Pancreas (tissue), 10 donors: ENCODE data around the gene KCNK3. TPM values are rescaled to one million over a fixed set of nuclear protein-coding genes. Genes with fewer than 3 reads are reported as not detected.

Experiments
- ATAC-seq, 4 donors: fragments of 200-7000 bp; cut with Tn5 transposase; one replicate each; pipeline versions ENCODE4 v1.8.0 to v1.9.1; 2020; ENCODE audit warnings: mild to moderate bottlenecking in 4 of 4, moderate library complexity in 4 of 4
- DNase-seq, 6 donors: peaks; one replicate each; pipeline ENCODE4 v3.0.0-alpha.2; 2020
- FAIRE-seq: peaks from 2 replicates; lab custom pipeline; 2012; peaks lifted over from hg19 to GRCh38; lab: Jason Lieb, UNC
- H3K27ac ChIP-seq, 4 donors: fragments of 200-600 bp; sonication (generic); 1 replicate in 3 of 4; 2 replicates in 1 of 4; pipeline versions ENCODE4 v1.5.0 to v1.8.0; 2020
- H3K27me3 ChIP-seq, 4 donors: fragments of 200-600 bp; one replicate each; pipeline ENCODE4 v1.8.0; 2021
- H3K36me3 ChIP-seq, 3 donors: fragments of 200-600 bp; sonication (generic) in 1 of 3; one replicate each; pipeline versions ENCODE4 v1.5.0 to v1.8.0; 2020 to 2021
- H3K4me1 ChIP-seq, 3 donors: fragments of 200-600 bp; one replicate each; pipeline ENCODE4 v1.8.0; 2021
- H3K4me3 ChIP-seq, 4 donors: fragments of 200-600 bp; sonication (generic) in 2 of 4; one replicate each; pipeline versions ENCODE4 v1.5.0 to v1.8.0; 2020 to 2021
- H3K9me3 ChIP-seq, 4 donors: fragments of 200-600 bp; one replicate each; pipeline ENCODE4 v1.8.0; 2021
- WGBS, 2 donors: extraction: QIAGEN DNeasy Blood & Tissue Kit; methylation state at CpG; one replicate each; pipeline ENCODE4 v1.1.7; 2013; 5-methylcytosine and 5-hydroxymethylcytosine counted together
- intact Hi-C, 3 donors: fragments of 100-400 bp; cut with DNase I; formaldehyde crosslinking; loops; one replicate each; pipeline versions ENCODE4 v1.11.1 to v1.14.2; 2022
- polyA plus RNA-seq, 2 donors: library from polyadenylated mRNA; stranded (reverse); fragments of 200-250 nt; gene quantifications; one replicate each; pipeline ENCODE4 v1.2.3, GENCODE V29; 2013
- total RNA-seq, 6 donors: library from RNA; stranded (reverse); fragmentation: NEBNext Ultra II Directional in 4 of 6; extraction: Animal tissue kit (Norgen Biotek cat#: 25700) in 4 of 6; gene quantifications; one replicate each; pipeline versions ENCODE4 v1.2.1 to v1.2.4, GENCODE V29; 2021 to 2023
- TF ChIP-seq, protein P1 (sequence below), 4 donors: fragments of 200-600 bp; sonication (generic) in 3 of 4; IDR thresholded peaks; one replicate each; pipeline versions ENCODE4 v1.5.0 to v1.8.0; 2021; ENCODE audit warnings: antibody characterized with exemption in 4 of 4
- donor health status: healthy with polysubstance abuse.
- donor health status: DM: no; HTN: no; CAD: no; lungs with moderate emphysema.
- donor health status: DM: no; HTN: no; CAD: no.
- donor health status: control.
- donor health status: control.
- donor health status: Bipolar disorder and iron deficiency.
- donor health status: DM: yes; HTN: yes; CAD: no.
- donor health status: DM: no; HTN: no; CAD: no.
- donor health status: DM: no; HTN: no; CAD: no.
- donor health status: DM: yes; HTN: yes; CAD: no.

KCNK3 gene
- total and polyA plus RNA-seq, 8 donors: 7.5 to 46.4 (median 30.2) TPM

DNA sequence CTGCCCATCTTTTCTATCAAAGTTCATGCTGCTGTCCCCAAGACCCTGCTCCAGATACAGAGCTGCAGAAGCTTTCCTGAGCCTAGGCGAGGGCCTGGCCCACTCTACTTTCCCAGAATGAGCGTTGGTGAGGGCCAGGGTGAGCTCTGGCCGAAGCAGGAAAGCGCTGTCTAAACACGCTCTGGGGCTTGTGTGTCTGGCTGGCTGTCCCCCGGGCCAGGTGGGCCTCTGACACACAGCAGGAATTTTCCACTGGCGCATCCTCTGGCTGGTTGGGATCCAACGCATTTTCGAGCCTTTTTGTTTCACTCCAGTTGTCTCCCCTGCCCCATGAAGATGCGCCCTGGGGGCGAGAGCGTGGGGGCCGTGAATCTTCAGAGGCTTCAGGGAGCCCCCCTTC lies 17.8 kb upstream of the KCNK3 start:
- H3K36me3 ChIP-seq: no peaks in the 10 kb centered on the region
- ATAC-seq (no peak), DNase-seq (peak in 1 of 6 donors; percentile 8), FAIRE-seq (no peak)
- WGBS, 2 donors: 91 to 92% methylated on average over 13 of the region's 13 CpGs
- TF ChIP-seq, protein P1, sequence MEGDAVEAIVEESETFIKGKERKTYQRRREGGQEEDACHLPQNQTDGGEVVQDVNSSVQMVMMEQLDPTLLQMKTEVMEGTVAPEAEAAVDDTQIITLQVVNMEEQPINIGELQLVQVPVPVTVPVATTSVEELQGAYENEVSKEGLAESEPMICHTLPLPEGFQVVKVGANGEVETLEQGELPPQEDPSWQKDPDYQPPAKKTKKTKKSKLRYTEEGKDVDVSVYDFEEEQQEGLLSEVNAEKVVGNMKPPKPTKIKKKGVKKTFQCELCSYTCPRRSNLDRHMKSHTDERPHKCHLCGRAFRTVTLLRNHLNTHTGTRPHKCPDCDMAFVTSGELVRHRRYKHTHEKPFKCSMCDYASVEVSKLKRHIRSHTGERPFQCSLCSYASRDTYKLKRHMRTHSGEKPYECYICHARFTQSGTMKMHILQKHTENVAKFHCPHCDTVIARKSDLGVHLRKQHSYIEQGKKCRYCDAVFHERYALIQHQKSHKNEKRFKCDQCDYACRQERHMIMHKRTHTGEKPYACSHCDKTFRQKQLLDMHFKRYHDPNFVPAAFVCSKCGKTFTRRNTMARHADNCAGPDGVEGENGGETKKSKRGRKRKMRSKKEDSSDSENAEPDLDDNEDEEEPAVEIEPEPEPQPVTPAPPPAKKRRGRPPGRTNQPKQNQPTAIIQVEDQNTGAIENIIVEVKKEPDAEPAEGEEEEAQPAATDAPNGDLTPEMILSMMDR (IDR thresholded peaks at IDR 0.05): no peak
- no peak overlapping the region for H3K27ac ChIP-seq
- no peaks in the 10 kb centered on the region for H3K4me1 ChIP-seq
- intact Hi-C loops: no loop called here
- H3K27me3 ChIP-seq: no peaks in the 10 kb centered on the region
- H3K4me3 ChIP-seq: no peak overlapping the region
- H3K9me3 ChIP-seq: no peaks in the 10 kb centered on the region

- intact Hi-C loops: no loop called here
- WGBS, 2 donors: 92 to 98% methylated on average over 6 of the region's 6 CpGs
- no peaks in the 10 kb centered on the region for H3K9me3 ChIP-seq
- FAIRE-seq: no peak
- peak in 1 of 6 donors; percentile 9 for DNase-seq
- H3K4me3 ChIP-seq: no peak overlapping the region
- no peaks in the 10 kb centered on the region for H3K27me3 ChIP-seq
- TF ChIP-seq, protein P1 (IDR thresholded peaks at IDR 0.05): no peak
- ATAC-seq: no peak
- no peaks in the 10 kb centered on the region for H3K4me1 ChIP-seq
- no peaks in the 10 kb centered on the region for H3K36me3 ChIP-seq
- H3K27ac ChIP-seq: no peak overlapping the region
Observed at GRCh38 chr2:26675651-26676255, 16.8 kb upstream of the KCNK3 start.

DNA sequence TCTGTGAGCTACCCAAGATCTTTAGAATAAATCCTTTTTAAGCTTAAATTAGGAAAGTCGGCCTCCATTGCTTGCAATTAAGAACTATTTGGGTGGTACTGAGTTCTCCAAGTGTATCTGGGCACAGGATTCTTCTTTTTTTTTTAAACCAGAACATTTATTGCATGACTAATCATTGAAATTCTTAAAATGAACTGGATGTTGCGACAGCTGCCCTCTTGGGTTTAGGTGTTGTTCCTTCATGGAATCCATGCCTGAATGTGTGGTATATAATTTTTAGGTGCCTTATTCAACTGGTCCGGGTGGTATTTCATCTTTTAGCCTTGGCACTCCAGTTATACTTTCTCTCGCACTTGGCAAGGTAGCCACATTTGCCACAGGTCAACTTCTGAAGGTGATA lies 14.5 kb upstream of the KCNK3 start:
- intact Hi-C loops: no loop called here
- Histone ChIP-seq H3K9me3 (no peaks in the 10 kb centered on the region), H3K27ac (no peak overlapping the region), H3K27me3 (no peaks in the 10 kb centered on the region), H3K4me3 (no peak overlapping the region), H3K36me3 (no peaks in the 10 kb centered on the region), H3K4me1 (no peaks in the 10 kb centered on the region)
- no peak for ATAC-seq
- WGBS, 2 donors: 93 to 94% methylated on average over 4 of the region's 4 CpGs
- DNase-seq: no peak
- TF ChIP-seq, protein P1 (IDR thresholded peaks at IDR 0.05): no peak
- no peak for FAIRE-seq

DNA sequence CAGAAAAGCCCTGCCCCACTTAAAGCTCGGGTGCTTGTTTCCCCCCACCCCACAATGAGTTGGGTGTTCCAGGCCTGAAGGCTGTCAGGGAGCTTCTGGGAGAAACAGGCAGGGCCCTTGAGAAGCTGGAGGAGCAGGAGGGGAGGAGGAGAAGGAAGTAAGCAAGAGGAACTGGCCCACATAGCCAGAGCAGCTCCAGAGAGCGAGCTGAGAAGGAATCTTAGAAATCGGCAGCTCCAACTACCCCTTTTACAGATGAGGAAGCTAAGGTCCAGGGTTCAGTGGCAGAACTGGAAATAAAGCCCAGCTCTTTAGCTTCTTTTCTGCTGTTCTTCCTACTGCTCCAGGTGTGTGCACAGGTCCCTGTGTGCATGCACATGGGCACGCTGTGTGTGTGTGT lies 12.7 kb upstream of the KCNK3 start:
- H3K9me3 ChIP-seq: no peaks in the 10 kb centered on the region
- TF ChIP-seq, protein P1 (IDR thresholded peaks at IDR 0.05): no peak
- DNase-seq (peak in 1 of 6 donors; percentile 6), ATAC-seq (peak in 1 of 4 donors; percentile 25), FAIRE-seq (no peak)
- H3K4me3 ChIP-seq: no peak overlapping the region
- H3K36me3 ChIP-seq: no peaks in the 10 kb centered on the region
- intact Hi-C loops: no loop called here
- no peaks in the 10 kb centered on the region for H3K4me1 ChIP-seq
- no peak overlapping the region for H3K27ac ChIP-seq
- 86 to 89% methylated on average over 4 of the region's 4 CpGs for WGBS, 2 donors
- no peaks in the 10 kb centered on the region for H3K27me3 ChIP-seq

DNA sequence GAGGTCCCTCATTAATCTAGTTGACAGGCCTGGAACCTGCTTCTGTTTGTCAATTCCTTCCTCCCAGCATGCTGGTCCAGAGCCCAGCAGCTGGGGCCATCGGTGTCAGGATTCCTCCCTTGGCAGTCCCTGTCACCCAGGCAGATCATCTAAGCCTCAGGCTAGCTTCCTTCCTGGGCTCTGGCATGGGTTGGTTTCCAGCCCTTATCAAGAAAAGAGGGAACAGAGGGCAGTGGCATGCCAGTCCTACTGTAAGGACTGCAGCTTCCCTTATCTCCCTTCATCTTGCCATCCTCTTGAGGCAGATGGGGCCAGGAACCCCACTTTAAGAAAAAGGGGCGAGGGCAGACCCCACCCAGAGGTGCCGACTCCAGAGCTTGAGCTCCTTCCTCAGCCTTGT lies 10.9 kb upstream of the KCNK3 start:
- intact Hi-C loops: no loop called here
- no peaks in the 10 kb centered on the region for H3K27me3 ChIP-seq
- ATAC-seq (no peak), DNase-seq (peak in 1 of 6 donors; percentile 24), FAIRE-seq (no peak)
- H3K4me1 ChIP-seq: peaks cover 0 to 7% (median 2%) of the 10 kb centered on the region in 3 donors
- no peak overlapping the region for H3K4me3 ChIP-seq
- no peaks in the 10 kb centered on the region for H3K9me3 ChIP-seq
- 81 to 84% methylated on average over 3 of the region's 3 CpGs for WGBS, 2 donors
- TF ChIP-seq, protein P1 (IDR thresholded peaks at IDR 0.05): no peak
- no peak overlapping the region for H3K27ac ChIP-seq
- no peaks in the 10 kb centered on the region for H3K36me3 ChIP-seq
